Measurements from ENCODE around the gene BRD9. TPM values are rescaled to one million over a fixed set of nuclear protein-coding genes. Genes with fewer than 3 reads are reported as not detected.

BRD9 gene
- total and polyA plus RNA-seq, 2 of the 13 experiments (the other 11 are each of a cell fraction or from before 2014, with no cell fraction given): 5.2 to 22.9 TPM

GRCh38 chr5:932151-932627, 39.6 kb upstream of the BRD9 start:
- intact Hi-C loops (cut with micrococcal nuclease; ENCODE audit: unreplicated experiment): no loop called here
- CTCF ChIA-PET (ENCODE audit: low intra/inter-chr PET ratio, low total read pairs): no interaction called here

GRCh38 chr5:931570-932145, 39.1 kb upstream of the BRD9 start:
- ATAC-seq (no peak), FAIRE-seq (no peak), DNase-seq (ENCODE audit: low spot score) (no peak)
- Histone ChIP-seq H3K9me3 (ENCODE audit: low read length) (no peaks in the 10 kb centered on the region), H3K4me1 (ENCODE audit: insufficient read depth, low read length) (no peaks in the 10 kb centered on the region), H2AFZ (ENCODE audit: low read length) (no peak overlapping the region), H3K79me2 (ENCODE audit: insufficient read depth, low read length) (no peaks in the 10 kb centered on the region), H4K20me1 (ENCODE audit: insufficient read depth, low read length) (no peaks in the 10 kb centered on the region), H3K27me3 (ENCODE audit: control insufficient read depth in 1 of 2, insufficient read depth in 2 of 2, low read length in 2 of 2) (peaks cover 2 to 13% of the 10 kb centered on the region in 2 experiments), H3K4me2 (ENCODE audit: low read depth, low read length) (no peak overlapping the region), H3K9ac (ENCODE audit: insufficient read depth, low read depth, low read length) (no peak overlapping the region), H3K27ac (ENCODE audit: extremely low read length, insufficient read depth, low read length) (no peak overlapping the region), H3K4me3 (replicated peaks in 1 of 3; ENCODE audit: insufficient read depth in 1 of 3, low read depth in 2 of 3, low read length in 3 of 3) (no peak overlapping the region), H3K36me3 (replicated peaks in 1 of 2; ENCODE audit: control insufficient read depth in 1 of 2, insufficient read depth in 2 of 2, low read length in 2 of 2) (no peaks in the 10 kb centered on the region)
- CTCF ChIA-PET (ENCODE audit: low intra/inter-chr PET ratio, low total read pairs): no interaction called here
- intact Hi-C loops (cut with micrococcal nuclease; ENCODE audit: unreplicated experiment): no loop called here
- in situ Hi-C loops (cut with HindIII; ENCODE audit: extremely low pct_ligation_motif_present, low pct_unique_long_range_greater_than_20kb): no loop called here
- BruUV-seq (replicated peaks): no TSS peak
- 43% methylated on average over 10 of the region's 13 CpGs for WGBS (ENCODE audit: low lambda C conversion rate)
- POLR2A ChIA-PET: no interaction called here
- TF ChIP-seq BCLAF1 (IDR thresholded peaks at IDR 0.05) (no peak), TIGD3 (CRISPR knock-in tag; IDR thresholded peaks at IDR 0.05; ENCODE audit: borderline replicate concordance) (no peak), E2F5 (CRISPR knock-in tag; conservative IDR thresholded peaks at IDR 0.05) (no peak), ZFX (CRISPR knock-in tag; IDR thresholded peaks at IDR 0.05; ENCODE audit: low read depth) (no peak)

More at GRCh38 chr5:932151-932627, 39.6 kb upstream of the BRD9 start:
- WGBS (ENCODE audit: low lambda C conversion rate): 43% methylated on average over 5 of the region's 8 CpGs
- Histone ChIP-seq H3K4me2 (ENCODE audit: low read depth, low read length) (no peak overlapping the region), H3K79me2 (ENCODE audit: insufficient read depth, low read length) (no peaks in the 10 kb centered on the region), H3K27me3 (ENCODE audit: control insufficient read depth in 1 of 2, insufficient read depth in 2 of 2, low read length in 2 of 2) (peaks cover 2 to 18% of the 10 kb centered on the region in 2 experiments), H3K4me1 (ENCODE audit: insufficient read depth, low read length) (no peaks in the 10 kb centered on the region), H3K9ac (ENCODE audit: insufficient read depth, low read depth, low read length) (no peak overlapping the region), H4K20me1 (ENCODE audit: insufficient read depth, low read length) (no peaks in the 10 kb centered on the region), H3K4me3 (replicated peaks in 1 of 3; ENCODE audit: insufficient read depth in 1 of 3, low read depth in 2 of 3, low read length in 3 of 3) (no peak overlapping the region), H3K9me3 (ENCODE audit: low read length) (no peaks in the 10 kb centered on the region), H3K36me3 (replicated peaks in 1 of 2; ENCODE audit: control insufficient read depth in 1 of 2, insufficient read depth in 2 of 2, low read length in 2 of 2) (no peaks in the 10 kb centered on the region), H2AFZ (ENCODE audit: low read length) (no peak overlapping the region), H3K27ac (ENCODE audit: extremely low read length, insufficient read depth, low read length) (no peak overlapping the region)
- no peak for ATAC-seq
- in situ Hi-C loops (cut with HindIII; ENCODE audit: extremely low pct_ligation_motif_present, low pct_unique_long_range_greater_than_20kb): no loop called here
- FAIRE-seq: no peak
- DNase-seq (ENCODE audit: low spot score): no peak
- POLR2A ChIA-PET: no interaction called here
- BruUV-seq (replicated peaks): no TSS peak
- TF ChIP-seq GFI1 (CRISPR knock-in tag; IDR thresholded peaks at IDR 0.05; ENCODE audit: borderline replicate concordance): no peak

Measured in HepG2 (cell line).